RWPE2 (cell line): ENCODE data around the gene SLC6A4.
A peak's percentile ranks its signal among the peaks of the same experiment; 100 is the strongest.

Experiments
- ATAC-seq: fragments of 200-7000 bp; cut with Tn5 transposase; 3 replicates; pipeline ENCODE4 v1.9.1; 2021; ENCODE audit warnings: low read depth
- DNase-seq: peaks from one replicate; pipeline ENCODE4 v3.0.0-alpha.2; 2020; ENCODE audit warnings: low spot score
- H3K27ac ChIP-seq: fragments of 450-650 bp; 2 replicates; pipeline ENCODE4 v1.5.1; 2017; ENCODE audit warnings: mild to moderate bottlenecking; ENCODE audit not compliant: poor library complexity, severe bottlenecking
- H3K27me3 ChIP-seq: fragments of 250-450 bp; sonication (Bioruptor Pico); 2 replicates; pipeline ENCODE4 v1.5.1; 2021; ENCODE audit warnings: mild to moderate bottlenecking, moderate library complexity; ENCODE audit not compliant: insufficient read depth, poor library complexity, severe bottlenecking
- H3K36me3 ChIP-seq: fragments of 250-450 bp; sonication (Bioruptor Pico); 2 replicates; pipeline ENCODE4 v1.5.1; 2020; ENCODE audit warnings: low read depth, mild to moderate bottlenecking, moderate library complexity
- H3K4me1 ChIP-seq: fragments of 250-450 bp; sonication (Bioruptor Pico); 2 replicates; pipeline ENCODE4 v1.5.1; 2021; ENCODE audit warnings: mild to moderate bottlenecking, moderate library complexity; ENCODE audit not compliant: insufficient read depth, poor library complexity, severe bottlenecking
- H3K4me3 ChIP-seq: fragments of 250-450 bp; sonication (Bioruptor Pico); 2 replicates; pipeline ENCODE4 v1.5.1; 2021; ENCODE audit warnings: mild to moderate bottlenecking, moderate library complexity; ENCODE audit not compliant: severe bottlenecking
- H3K9me3 ChIP-seq: fragments of 250-450 bp; sonication (Bioruptor Pico); 2 replicates; pipeline ENCODE4 v1.5.1; 2021; ENCODE audit warnings: mild to moderate bottlenecking, moderate library complexity; ENCODE audit not compliant: severe bottlenecking
- CTCF ChIP-seq: fragments of 450-650 bp; IDR thresholded peaks from one replicate; pipeline ENCODE4 v1.5.1; 2017; ENCODE audit warnings: mild to moderate bottlenecking, moderate library complexity; ENCODE audit not compliant: poor library complexity, severe bottlenecking

SLC6A4 gene

GRCh38 chr17:30248786-30249185 is 13.3 kb upstream of the SLC6A4 start:
- peaks cover 6% of the 10 kb centered on the region for H3K4me1 ChIP-seq
- no peak overlapping the region for H3K27ac ChIP-seq
- DNase-seq: no peak
- H3K4me3 ChIP-seq: no peak overlapping the region
- no peak for TF ChIP-seq CTCF
- ATAC-seq: no peak
- peaks cover 30% of the 10 kb centered on the region for H3K36me3 ChIP-seq
- H3K9me3 ChIP-seq: no peaks in the 10 kb centered on the region
- no peaks in the 10 kb centered on the region for H3K27me3 ChIP-seq

- Histone ChIP-seq H3K4me3 (no peak overlapping the region), H3K27ac (no peak overlapping the region), H3K36me3 (peaks cover 20% of the 10 kb centered on the region), H3K9me3 (no peaks in the 10 kb centered on the region), H3K4me1 (peaks cover 6% of the 10 kb centered on the region), H3K27me3 (no peaks in the 10 kb centered on the region)
- no peak for TF ChIP-seq CTCF
- DNase-seq (no peak), ATAC-seq (no peak)
Measured at GRCh38 chr17:30246460-30246859, 11.0 kb upstream of the SLC6A4 start.

- Histone ChIP-seq H3K9me3 (no peaks in the 10 kb centered on the region), H3K27me3 (no peaks in the 10 kb centered on the region), H3K36me3 (peaks cover 10% of the 10 kb centered on the region), H3K4me1 (peaks cover 6% of the 10 kb centered on the region), H3K4me3 (no peak overlapping the region), H3K27ac (no peak overlapping the region)
- DNase-seq (no peak), ATAC-seq (peak; percentile 72; the same call in 2 of the 3 replicates)
- no peak for TF ChIP-seq CTCF
Measured at GRCh38 chr17:30244853-30245385, 9.4 kb upstream of the SLC6A4 start.

- no peak for TF ChIP-seq CTCF
- Histone ChIP-seq H3K4me3 (no peak overlapping the region), H3K9me3 (no peaks in the 10 kb centered on the region), H3K27me3 (no peaks in the 10 kb centered on the region), H3K27ac (no peak overlapping the region), H3K4me1 (peaks cover 6% of the 10 kb centered on the region), H3K36me3 (peaks cover 4% of the 10 kb centered on the region)
- ATAC-seq (no peak), DNase-seq (no peak)
Measured at GRCh38 chr17:30243568-30243967, 8.1 kb upstream of the SLC6A4 start.

GRCh38 chr17:30243002-30243401 is 7.5 kb upstream of the SLC6A4 start:
- DNase-seq: no peak
- Histone ChIP-seq H3K36me3 (no peaks in the 10 kb centered on the region; the same call in 1 of the 2 replicates), H3K9me3 (no peaks in the 10 kb centered on the region), H3K4me3 (no peak overlapping the region), H3K27ac (no peak overlapping the region), H3K4me1 (peaks cover 6% of the 10 kb centered on the region), H3K27me3 (no peaks in the 10 kb centered on the region)
- ATAC-seq: no peak
- no peak for TF ChIP-seq CTCF
